ENCODE measurements around the gene KLF18.
"Not testable (repeated sequence)": the region's sequence is repeated elsewhere in the genome, so short reads cannot be mapped to it uniquely, and the experiment has no call there.

Gene KLF18

GRCh38 chr1:44119525-44119924 is 21.9 kb downstream of the KLF18 start:
- H3K79me2 ChIP-seq (ENCODE audit: low read length): no peaks in the 10 kb centered on the region
- no peak overlapping the region for H3K9ac ChIP-seq (ENCODE audit: low read length)
- H3K4me3 ChIP-seq (ENCODE audit: low read length): no peak overlapping the region
- H4K20me1 ChIP-seq (ENCODE audit: insufficient read depth, low read length): no peaks in the 10 kb centered on the region
- H3K36me3 ChIP-seq (replicated peaks; ENCODE audit: low read depth, low read length): no peaks in the 10 kb centered on the region
- H3K4me2 ChIP-seq (ENCODE audit: low read length): no peak overlapping the region
- H3K27me3 ChIP-seq (ENCODE audit: low read depth, low read length): no peaks in the 10 kb centered on the region
- H3K27ac ChIP-seq (ENCODE audit: low read length): no peak overlapping the region
- TF ChIP-seq EZH2phosphoT487 (IDR thresholded peaks at IDR 0.05; ENCODE audit: low read depth) (no peak), CTCF (IDR thresholded peaks at IDR 0.05; ENCODE audit: low read depth, low read length) (no peak)
- no peaks in the 10 kb centered on the region for H3K4me1 ChIP-seq (ENCODE audit: low read length)
- no peak overlapping the region for H2AFZ ChIP-seq (ENCODE audit: low read depth, low read length)
- no peaks in the 10 kb centered on the region for H3K9me3 ChIP-seq (ENCODE audit: insufficient read depth, low read length)

GRCh38 chr1:44118682-44119081 is 22.7 kb downstream of the KLF18 start, which contains the start of gene KLF17:
KLF17 (plus strand) TSS chr1:44118821; CDS start chr1:44118908, 87 bp downstream.
- Histone ChIP-seq H3K9me3 (ENCODE audit: insufficient read depth, low read length) (no peaks in the 10 kb centered on the region), H3K4me2 (ENCODE audit: low read length) (no peak within 1 kb of the TSS), H3K79me2 (ENCODE audit: low read length) (no peaks in the 10 kb centered on the region), H3K4me3 (ENCODE audit: low read length) (no peak within 1 kb of the TSS), H3K36me3 (replicated peaks; ENCODE audit: low read depth, low read length) (no peaks in the 10 kb centered on the region), H2AFZ (ENCODE audit: low read depth, low read length) (no peak within 1 kb of the TSS), H3K27me3 (ENCODE audit: low read depth, low read length) (no peaks in the 10 kb centered on the region), H3K27ac (ENCODE audit: low read length) (no peak within 1 kb of the TSS), H3K9ac (ENCODE audit: low read length) (no peak within 1 kb of the TSS), H4K20me1 (ENCODE audit: insufficient read depth, low read length) (no peaks in the 10 kb centered on the region), H3K4me1 (ENCODE audit: low read length) (no peaks in the 10 kb centered on the region)
- TF ChIP-seq CTCF (IDR thresholded peaks at IDR 0.05; ENCODE audit: low read depth, low read length) (no peak), EZH2phosphoT487 (IDR thresholded peaks at IDR 0.05; ENCODE audit: low read depth) (no peak)

- H3K9ac ChIP-seq (ENCODE audit: low read length); H3K79me2 ChIP-seq (ENCODE audit: low read length); H4K20me1 ChIP-seq (ENCODE audit: insufficient read depth, low read length); H3K36me3 ChIP-seq (replicated peaks; ENCODE audit: low read depth, low read length); H3K4me2 ChIP-seq (ENCODE audit: low read length); H3K9me3 ChIP-seq (ENCODE audit: insufficient read depth, low read length); H3K4me1 ChIP-seq (ENCODE audit: low read length); H3K4me3 ChIP-seq (ENCODE audit: low read length); H3K27me3 ChIP-seq (ENCODE audit: low read depth, low read length); H3K27ac ChIP-seq (ENCODE audit: low read length); H2AFZ ChIP-seq (ENCODE audit: low read depth, low read length): not testable (repeated sequence)
Measured at GRCh38 chr1:44117272-44117671, 24.2 kb downstream of the KLF18 start.

- Histone ChIP-seq H3K27me3 (ENCODE audit: low read depth, low read length) (no peaks in the 10 kb centered on the region), H4K20me1 (ENCODE audit: insufficient read depth, low read length) (no peaks in the 10 kb centered on the region), H3K79me2 (ENCODE audit: low read length) (no peaks in the 10 kb centered on the region), H3K4me1 (ENCODE audit: low read length) (no peaks in the 10 kb centered on the region), H3K4me3 (ENCODE audit: low read length) (no peak overlapping the region), H3K36me3 (replicated peaks; ENCODE audit: low read depth, low read length) (no peaks in the 10 kb centered on the region), H3K27ac (ENCODE audit: low read length) (no peak overlapping the region), H3K4me2 (ENCODE audit: low read length) (no peak overlapping the region), H3K9me3 (ENCODE audit: insufficient read depth, low read length) (no peaks in the 10 kb centered on the region), H3K9ac (ENCODE audit: low read length) (no peak overlapping the region), H2AFZ (ENCODE audit: low read depth, low read length) (no peak overlapping the region)
- TF ChIP-seq CTCF (IDR thresholded peaks at IDR 0.05; ENCODE audit: low read depth, low read length) (no peak), EZH2phosphoT487 (IDR thresholded peaks at IDR 0.05; ENCODE audit: low read depth) (no peak)
Measured at GRCh38 chr1:44114098-44114497, 27.3 kb downstream of the KLF18 start.

GRCh38 chr1:44113095-44113609 is 28.3 kb downstream of the KLF18 start:
- H3K36me3 ChIP-seq (replicated peaks; ENCODE audit: low read depth, low read length): no peaks in the 10 kb centered on the region
- no peak overlapping the region for H3K4me3 ChIP-seq (ENCODE audit: low read length)
- H3K27ac ChIP-seq (ENCODE audit: low read length): no peak overlapping the region
- no peak overlapping the region for H3K4me2 ChIP-seq (ENCODE audit: low read length)
- no peak overlapping the region for H2AFZ ChIP-seq (ENCODE audit: low read depth, low read length)
- H4K20me1 ChIP-seq (ENCODE audit: insufficient read depth, low read length): no peaks in the 10 kb centered on the region
- no peaks in the 10 kb centered on the region for H3K27me3 ChIP-seq (ENCODE audit: low read depth, low read length)
- no peak overlapping the region for H3K9ac ChIP-seq (ENCODE audit: low read length)
- H3K9me3 ChIP-seq (ENCODE audit: insufficient read depth, low read length): no peaks in the 10 kb centered on the region
- TF ChIP-seq CTCF (IDR thresholded peaks at IDR 0.05; ENCODE audit: low read depth, low read length) (no peak), EZH2phosphoT487 (IDR thresholded peaks at IDR 0.05; ENCODE audit: low read depth) (no peak)
- H3K79me2 ChIP-seq (ENCODE audit: low read length): no peaks in the 10 kb centered on the region
- H3K4me1 ChIP-seq (ENCODE audit: low read length): no peaks in the 10 kb centered on the region
